K562 (cell line): ENCODE data around the gene POLR2L. TPM values are rescaled to one million over a fixed set of nuclear protein-coding genes. Genes with fewer than 3 reads are reported as not detected.
A peak's percentile ranks its signal among the peaks of the same experiment; 100 is the strongest.

Experiments
- ETS1 ChIP-seq: conservative IDR thresholded peaks from 2 replicates; pipeline ENCODE4 v1.6.1; 2011; ENCODE audit warnings: low read depth, mild to moderate bottlenecking, low read length; ENCODE audit not compliant: control insufficient read depth
- GATAD2B ChIP-seq: fragments of 450-650 bp; IDR thresholded peaks from 2 replicates; pipeline ENCODE4 v1.6.1; 2017; ENCODE audit warnings: mild to moderate bottlenecking, borderline replicate concordance
- GTF2A2 ChIP-seq: IDR thresholded peaks from 2 replicates; pipeline ENCODE4 v1.6.1; 2016; ENCODE audit warnings: mild to moderate bottlenecking, missing genetic modification characterization, missing compliant biosample characterization
- HNRNPLL ChIP-seq: fragments of 200-400 bp; formaldehyde crosslinking; IDR thresholded peaks from 2 replicates; pipeline ENCODE4 v1.6.1; 2017; ENCODE audit warnings: low read length, low read depth, mild to moderate bottlenecking; ENCODE audit not compliant: poor library complexity, severe bottlenecking
- ILF3 ChIP-seq: fragments of 450-650 bp; IDR thresholded peaks from 2 replicates; pipeline ENCODE4 v1.6.1; 2018; ENCODE audit warnings: antibody characterized with exemption, mild to moderate bottlenecking, moderate library complexity, borderline replicate concordance
- IRF9 ChIP-seq: fragments of 450-650 bp; IDR thresholded peaks from 2 replicates; pipeline ENCODE4 v1.6.1; 2016; ENCODE audit warnings: missing biosample characterization, missing genetic modification characterization
- KLF6 ChIP-seq: fragments of 250-450 bp; sonication (Bioruptor Pico); IDR thresholded peaks from 2 replicates; pipeline ENCODE4 v1.4.0; 2020; ENCODE audit warnings: mild to moderate bottlenecking, moderate library complexity, borderline replicate concordance
- MAX ChIP-seq: sonication (generic); formaldehyde crosslinking; IDR thresholded peaks from 2 replicates; pipeline ENCODE4 v1.9.0; 2022; ENCODE audit warnings: mild to moderate bottlenecking, missing genetic modification reagents
- MBD2 ChIP-seq: sonication (generic); IDR thresholded peaks from 2 replicates; pipeline ENCODE4 v1.6.1; 2016; ENCODE audit warnings: low read depth, borderline replicate concordance
- NR4A1 ChIP-seq, 2 experiments: fragments of 250-450 bp in 1 of 2; fragments of 450-650 bp in 1 of 2; sonication (Bioruptor Pico) in 1 of 2; IDR thresholded peaks; 2 replicates each; pipeline versions ENCODE4 v1.4.0 to v1.6.1; 2016 to 2020; ENCODE audit warnings: mild to moderate bottlenecking in 2 of 2, missing compliant biosample characterization in 1 of 2, missing genetic modification characterization in 1 of 2, moderate library complexity in 1 of 2
- SIN3B ChIP-seq: fragments of 450-650 bp; IDR thresholded peaks from 2 replicates; pipeline ENCODE4 v1.6.1; 2017; ENCODE audit warnings: low read depth, mild to moderate bottlenecking, moderate library complexity
- SMAD1 ChIP-seq: fragments of 150-350 bp; IDR thresholded peaks from 2 replicates; pipeline ENCODE4 v1.6.1; 2014; ENCODE audit warnings: low read length, low read depth; ENCODE audit not compliant: partially characterized antibody
- SMARCB1 ChIP-seq: IDR thresholded peaks from 2 replicates; pipeline ENCODE4 v1.6.1; 2011; ENCODE audit warnings: improper control_type of control experiment, low read depth; ENCODE audit not compliant: insufficient read length
- TCF7 ChIP-seq: sonication (generic); IDR thresholded peaks from 2 replicates; pipeline ENCODE4 v1.6.1; 2016; ENCODE audit warnings: antibody characterized with exemption, borderline replicate concordance
- TCFL5 ChIP-seq: fragments of 250-450 bp; sonication (Bioruptor Pico); conservative IDR thresholded peaks from 2 replicates; pipeline ENCODE4 v1.6.1; 2021; ENCODE audit warnings: mild to moderate bottlenecking, moderate library complexity, matching md5 sums
- ZBTB9 ChIP-seq: fragments of 450-650 bp; formaldehyde crosslinking; IDR thresholded peaks from 2 replicates; pipeline ENCODE4 v1.4.0; 2020; ENCODE audit warnings: mild to moderate bottlenecking, moderate library complexity
- ZNF133 ChIP-seq: fragments of 250-450 bp; sonication (Bioruptor Pico); IDR thresholded peaks from 2 replicates; pipeline ENCODE4 v1.4.0; 2020; ENCODE audit warnings: mild to moderate bottlenecking
- ZNF592 ChIP-seq: fragments of 450-650 bp; IDR thresholded peaks from 2 replicates; pipeline ENCODE4 v1.6.1; 2017; ENCODE audit warnings: antibody characterized with exemption, mild to moderate bottlenecking
- polyA plus RNA-seq, 8 experiments: library from polyadenylated mRNA; depleted of rRNA in 4 of 8; stranded (reverse) in 5 of 8; unstranded in 3 of 8; fragments of >200 nt; fragmentation: Nextera tagmentation in 2 of 8; fragmentation: Illumina TruSeq in 1 of 8; extraction: Ambion mirVana in 2 of 8; extraction: Trizol in 1 of 8; gene quantifications; 2 replicates each; pipeline versions ENCODE4 v1.2.1 to v1.2.3, GENCODE V29; 2011 to 2014; ENCODE audit warnings: inconsistent platforms in 1 of 8, missing spikeins in 1 of 8
- total RNA-seq, 7 experiments: library from RNA; depleted of rRNA in 6 of 7; stranded (reverse); fragments of >200 nt in 6 of 7; fragmentation: Illumina TruSeq in 2 of 7; extraction: Trizol in 2 of 7; gene quantifications; 2 replicates each; pipeline versions ENCODE4 v1.2.1 to v1.2.3, GENCODE V29; 2011 to 2021; ENCODE audit warnings: low replicate concordance in 1 of 7

The POLR2L gene
- total and polyA plus RNA-seq, 9 of the 15 experiments (the other 6 are each of a cell fraction or from before 2014, with no cell fraction given): 38.3 to 688 (median 108) TPM

GRCh38 chr11:819129-819931 lies 23.0 kb downstream of the POLR2L start (continued):
- no peak for TF ChIP-seq ZNF133 (CRISPR knock-in tag)
- no peak for TF ChIP-seq IRF9
- TF ChIP-seq GTF2A2 (tag): peak; percentile 90
- TF ChIP-seq MAX (CRISPR knock-in tag): peak; percentile 37
- TF ChIP-seq ZBTB9 (CRISPR knock-in tag): 0 out of 2 replicates have a peak, but pooled peaks have one; percentile 66
- TF ChIP-seq KLF6 (CRISPR knock-in tag): no peak
- 0 out of 2 replicates have a peak, but pooled peaks have one; percentile 21 for TF ChIP-seq NR4A1 (CRISPR knock-in tag; IDR thresholded peaks at IDR 0.05)
- no peak for TF ChIP-seq NR4A1 (tag; IDR thresholded peaks at IDR 0.05)
- TF ChIP-seq HNRNPLL: peak; percentile 77
- peak; percentile 74 for TF ChIP-seq SIN3B
- peak; percentile 51; the same call in 1 of the 2 replicates for TF ChIP-seq ILF3
- TF ChIP-seq SMAD1: peak; percentile 71
- no peak for TF ChIP-seq SMARCB1
- peak; percentile 48; the same call in 1 of the 2 replicates for TF ChIP-seq ETS1
- peak; percentile 56; the same call in 1 of the 2 replicates for TF ChIP-seq TCF7
- peak; percentile 60; the same call in 1 of the 2 replicates for TF ChIP-seq MBD2
- TF ChIP-seq TCFL5 (CRISPR knock-in tag): no peak
- TF ChIP-seq GATAD2B: peak; percentile 86; the same call in 1 of the 2 replicates
- peak; percentile 52; the same call in 1 of the 2 replicates for TF ChIP-seq ZNF592
